GM12873 (cell line): ENCODE measurements around the gene IFT81.

Experiments used
- TF ChIP-seq, protein P1 (sequence below): IDR thresholded peaks from 2 replicates; pipeline ENCODE4 v1.5.1; 2012; ENCODE audit warnings: low read depth, mild to moderate bottlenecking, moderate library complexity, low read length, control low read depth; ENCODE audit not compliant: insufficient read depth; ENCODE audit errors: missing control alignments

Gene IFT81

DNA sequence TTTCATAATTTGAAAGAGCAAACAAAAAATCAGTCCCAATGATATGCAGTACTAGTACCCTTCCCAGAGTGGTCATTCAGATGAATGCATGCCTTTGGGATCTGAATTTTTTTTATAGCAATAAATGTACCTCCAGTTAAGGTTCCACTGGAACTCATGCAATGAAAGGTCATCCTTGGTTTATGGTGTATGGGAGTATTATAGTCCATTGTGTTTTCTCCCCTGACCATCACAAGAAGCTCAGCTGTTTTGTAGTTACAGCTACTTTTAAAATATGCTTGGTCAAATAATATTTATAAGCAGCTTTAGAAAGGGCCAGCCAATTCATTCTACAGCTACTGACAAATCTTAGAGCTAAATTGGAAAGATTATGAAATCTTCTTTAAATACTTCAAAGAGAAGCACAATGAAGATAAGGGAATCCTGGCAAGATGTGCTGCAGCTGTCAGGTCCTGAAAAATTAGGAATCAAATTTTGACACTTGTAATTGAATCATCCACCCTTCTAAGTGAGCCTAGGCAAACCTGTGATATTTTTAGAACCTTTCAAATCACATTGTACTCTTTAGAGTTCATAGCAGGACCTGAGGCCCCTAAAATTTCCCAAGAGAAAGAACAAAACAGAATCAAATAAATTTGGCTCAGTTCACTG is 46.5 kb downstream of the IFT81 start:
- TF ChIP-seq, protein P1, sequence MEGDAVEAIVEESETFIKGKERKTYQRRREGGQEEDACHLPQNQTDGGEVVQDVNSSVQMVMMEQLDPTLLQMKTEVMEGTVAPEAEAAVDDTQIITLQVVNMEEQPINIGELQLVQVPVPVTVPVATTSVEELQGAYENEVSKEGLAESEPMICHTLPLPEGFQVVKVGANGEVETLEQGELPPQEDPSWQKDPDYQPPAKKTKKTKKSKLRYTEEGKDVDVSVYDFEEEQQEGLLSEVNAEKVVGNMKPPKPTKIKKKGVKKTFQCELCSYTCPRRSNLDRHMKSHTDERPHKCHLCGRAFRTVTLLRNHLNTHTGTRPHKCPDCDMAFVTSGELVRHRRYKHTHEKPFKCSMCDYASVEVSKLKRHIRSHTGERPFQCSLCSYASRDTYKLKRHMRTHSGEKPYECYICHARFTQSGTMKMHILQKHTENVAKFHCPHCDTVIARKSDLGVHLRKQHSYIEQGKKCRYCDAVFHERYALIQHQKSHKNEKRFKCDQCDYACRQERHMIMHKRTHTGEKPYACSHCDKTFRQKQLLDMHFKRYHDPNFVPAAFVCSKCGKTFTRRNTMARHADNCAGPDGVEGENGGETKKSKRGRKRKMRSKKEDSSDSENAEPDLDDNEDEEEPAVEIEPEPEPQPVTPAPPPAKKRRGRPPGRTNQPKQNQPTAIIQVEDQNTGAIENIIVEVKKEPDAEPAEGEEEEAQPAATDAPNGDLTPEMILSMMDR = no peak

DNA sequence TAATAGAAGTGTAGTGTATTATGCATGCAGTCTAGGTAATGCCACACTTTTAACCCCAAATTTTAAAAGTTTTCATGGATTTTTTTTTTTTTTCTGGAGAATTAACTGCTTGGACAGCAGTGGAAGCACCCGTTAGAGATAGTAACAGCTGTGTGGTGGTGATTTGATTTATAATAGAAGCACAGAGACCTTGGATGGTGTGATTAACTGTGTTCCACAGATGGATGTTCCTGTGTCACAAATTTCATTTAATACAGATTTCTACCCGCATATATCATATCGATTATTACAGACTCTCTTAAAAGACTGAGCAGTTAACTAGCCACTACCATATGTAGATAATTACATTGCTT is 47.0 kb downstream of the IFT81 start:
- TF ChIP-seq, protein P1 = no peak

DNA sequence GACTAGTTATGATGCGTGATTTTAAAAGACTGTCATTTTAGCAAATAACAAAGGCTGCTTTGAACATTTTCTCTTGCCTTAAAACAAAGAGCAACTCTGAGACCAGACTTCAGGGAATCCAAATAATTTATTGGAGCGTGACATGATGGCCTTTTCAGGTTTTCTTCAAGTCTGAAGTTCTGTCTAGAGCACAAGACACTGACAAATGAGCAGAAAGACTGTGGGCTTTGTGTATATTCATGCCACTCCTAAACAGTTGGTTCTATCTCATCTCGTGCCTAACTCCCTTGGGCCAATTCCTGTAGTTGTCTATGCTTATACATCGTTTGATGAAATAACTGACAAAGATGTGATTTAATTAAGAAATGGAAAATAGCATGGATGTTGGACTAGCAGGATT is 47.5 kb downstream of the IFT81 start:
- TF ChIP-seq, protein P1 = no peak

DNA sequence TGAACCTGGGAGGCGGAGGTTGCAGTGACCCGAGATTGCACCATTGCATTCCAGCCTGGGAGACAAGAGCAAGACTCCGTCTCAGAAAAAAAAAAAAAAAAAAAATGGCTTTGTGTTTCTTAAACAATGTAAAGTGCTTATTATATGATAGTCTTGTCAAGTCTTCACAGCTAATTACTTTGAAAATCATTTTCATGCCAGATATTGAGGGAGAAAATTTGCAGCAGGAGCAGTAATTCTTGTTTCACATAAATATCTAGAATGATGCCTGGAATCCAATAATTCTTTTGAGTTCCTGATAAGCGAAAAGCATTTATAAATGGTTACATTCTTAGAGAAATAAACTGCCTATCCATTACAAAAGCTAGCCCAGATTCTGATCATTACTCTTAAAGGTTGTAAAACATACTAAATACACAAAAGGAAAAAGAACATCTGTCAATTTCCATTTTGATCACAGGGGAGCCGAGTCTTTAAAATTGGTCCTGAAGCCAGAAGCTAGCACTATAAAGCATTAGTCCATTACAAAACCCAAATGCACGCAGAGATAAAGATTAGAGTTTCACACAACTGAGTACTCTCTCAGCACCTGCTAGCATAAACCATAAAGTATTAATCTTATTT is 50.3 kb downstream of the IFT81 start:
- TF ChIP-seq, protein P1 = no peak

DNA sequence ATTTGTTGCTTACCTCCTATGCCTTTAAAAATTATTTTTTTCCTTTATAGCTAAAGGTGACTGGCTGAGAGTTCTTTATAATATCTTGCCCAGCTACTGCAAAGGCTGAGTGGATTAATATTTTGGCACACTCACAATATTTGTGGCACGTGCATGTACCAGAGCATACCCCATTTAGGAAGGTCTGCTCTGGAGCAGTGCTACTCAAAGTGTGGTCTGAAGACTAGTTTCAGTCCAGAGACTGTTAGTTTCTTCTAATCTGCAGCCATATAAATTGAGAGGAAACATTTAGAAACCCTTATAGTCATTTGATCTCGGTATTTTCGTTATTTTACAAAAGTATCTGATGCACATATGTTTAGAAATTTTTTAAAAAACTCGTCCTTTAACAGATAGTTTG is 51.0 kb downstream of the IFT81 start:
- TF ChIP-seq, protein P1 = no peak

DNA sequence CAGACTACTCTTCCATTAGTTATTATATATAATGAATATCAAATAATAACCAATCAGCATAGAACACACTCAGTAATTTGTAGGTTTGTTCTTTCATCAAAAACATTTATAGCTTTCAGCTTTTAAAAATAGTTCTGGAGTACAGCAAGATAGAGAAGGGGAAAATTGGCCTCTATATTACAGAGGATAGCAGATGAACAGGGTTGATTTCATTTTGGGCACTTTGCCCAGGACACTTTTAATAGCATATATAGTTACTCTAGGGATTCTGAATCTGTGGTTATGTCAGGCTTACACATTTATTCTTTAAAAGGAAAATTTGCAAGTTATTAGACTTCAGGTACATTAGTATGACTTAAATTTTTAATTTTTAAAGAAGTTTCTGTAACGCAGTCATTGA is 52.6 kb downstream of the IFT81 start:
- TF ChIP-seq, protein P1 = no peak

DNA sequence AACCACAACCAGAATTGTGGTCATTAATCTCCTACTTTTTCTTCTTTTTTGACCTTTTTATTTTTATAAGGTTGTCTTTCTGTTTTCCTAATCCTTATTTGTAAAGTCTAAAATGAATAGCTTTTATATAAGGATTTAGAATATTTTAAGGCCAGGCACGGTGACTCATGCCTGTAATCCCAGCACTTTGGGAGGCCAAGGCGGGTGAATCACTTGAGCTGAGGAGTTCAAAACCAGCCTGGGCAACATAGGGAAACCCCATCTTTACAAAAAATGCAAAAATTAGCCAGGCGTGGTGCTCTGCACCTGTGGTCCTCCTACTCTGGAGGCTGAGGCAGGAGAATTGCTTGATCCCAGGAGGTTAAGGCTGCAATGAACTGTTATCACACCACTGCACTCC is 55.1 kb downstream of the IFT81 start:
- TF ChIP-seq, protein P1 = no peak
